ENCODE measurements around the gene IQCN.

IQCN gene

DNA sequence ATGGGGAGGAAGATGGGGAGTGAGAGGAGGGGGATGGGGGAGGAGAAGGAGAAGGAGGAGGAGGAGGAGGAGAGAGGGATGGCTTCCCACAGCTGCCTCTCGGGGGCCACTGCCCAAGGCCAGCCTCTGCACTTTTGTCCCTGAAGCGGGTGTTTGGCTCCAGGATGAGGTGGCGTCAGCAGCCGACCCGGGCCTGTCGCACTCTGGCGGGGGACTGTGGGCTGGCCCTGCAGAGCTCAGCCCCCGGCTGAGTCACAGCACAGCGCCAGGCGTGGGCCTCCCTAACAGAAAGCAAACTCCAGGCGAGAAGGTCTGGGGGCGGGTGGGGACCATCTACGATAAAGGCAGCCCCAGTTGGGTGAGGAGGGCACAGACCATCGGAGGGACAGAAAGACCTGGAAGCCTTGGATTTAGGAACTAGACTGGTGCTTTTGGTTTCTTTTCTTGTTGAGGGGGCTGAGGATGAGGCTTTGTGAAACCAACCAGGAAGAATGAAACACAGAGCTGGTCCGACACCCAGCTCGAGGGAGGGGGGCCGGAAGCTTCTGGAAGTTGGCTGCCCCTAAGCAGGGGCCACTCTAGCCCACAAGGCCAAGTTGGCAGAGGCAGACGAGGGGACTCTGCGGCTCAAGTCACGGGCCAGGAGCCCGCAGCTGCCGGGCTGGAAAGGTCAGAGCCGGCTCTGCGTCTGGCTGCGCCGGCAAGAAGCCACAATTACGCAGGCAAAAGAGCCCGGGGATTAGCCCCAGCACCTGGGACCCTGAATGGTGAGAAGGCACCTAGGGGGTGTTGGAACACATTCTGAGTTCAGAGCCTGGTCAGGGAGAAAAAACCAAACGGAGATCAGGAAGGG, 30.4 kb upstream of the IQCN start:
- DNase-seq: peak; percentile 91

GRCh38 chr19:18304208-18304457, 29.9 kb upstream of the IQCN start:
- DNase-seq: no peak

GRCh38 chr19:18301718-18302111, 27.5 kb upstream of the IQCN start:
- no peak for DNase-seq

DNA sequence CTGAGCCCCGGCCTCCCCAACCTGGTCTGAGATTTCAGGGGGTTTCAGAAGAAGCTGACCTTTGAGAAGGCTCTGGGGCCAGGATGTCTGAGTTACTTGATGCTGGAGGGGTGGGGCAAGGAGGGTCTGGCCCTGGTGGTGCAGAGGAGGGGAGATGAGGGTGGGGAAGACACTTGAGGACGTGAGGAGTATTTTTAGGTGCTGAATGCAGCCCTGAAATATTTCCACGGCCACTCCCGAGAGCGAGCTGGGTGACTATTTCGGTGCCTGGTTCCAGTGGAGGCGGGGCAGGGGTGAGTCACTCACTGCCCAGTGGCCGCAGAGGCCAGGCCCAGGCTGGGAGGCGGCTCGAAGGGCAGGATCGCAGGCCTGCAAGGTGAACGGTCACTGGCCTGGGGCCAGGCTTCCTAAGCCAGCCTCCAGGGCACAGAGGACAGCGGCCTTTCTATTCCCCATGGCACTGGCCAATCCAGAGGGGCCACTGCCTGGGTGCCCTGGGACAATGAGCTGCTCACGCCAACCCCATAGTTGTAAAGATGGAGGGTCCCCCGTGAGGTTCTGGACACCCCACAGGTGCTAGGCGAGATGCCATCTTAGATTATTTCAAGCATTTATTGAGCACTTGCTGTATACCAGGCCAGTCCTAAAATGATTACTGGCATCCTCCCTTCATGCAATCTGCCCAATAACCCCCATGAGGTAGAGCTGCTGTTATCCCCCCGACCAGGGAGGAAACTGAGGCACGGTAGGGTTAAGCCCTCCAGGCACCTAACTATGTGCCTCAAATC, 26.9 kb upstream of the IQCN start:
- DNase-seq: peak; percentile 76

DNA sequence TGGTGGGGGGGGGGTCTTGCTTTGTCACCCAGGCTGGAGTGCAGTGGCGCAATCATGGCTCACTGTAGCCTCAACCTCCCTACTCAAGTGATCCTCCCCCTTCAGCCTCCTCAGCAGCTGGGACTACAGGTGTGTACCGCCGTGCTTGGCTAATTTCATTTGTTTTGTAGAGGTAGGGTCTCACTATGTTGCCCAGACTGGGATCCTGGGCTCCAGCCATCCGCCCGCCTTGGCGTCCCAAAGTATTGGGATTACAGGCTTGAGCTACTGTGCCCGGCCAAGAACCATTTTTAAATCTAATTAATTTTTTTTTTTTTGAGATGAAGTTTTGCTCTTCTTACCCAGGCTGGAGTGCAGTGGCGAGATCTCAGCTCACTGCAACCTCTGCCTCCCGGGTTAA, 25.4 kb upstream of the IQCN start:
- no peak for DNase-seq

- DNase-seq: peak; percentile 13
Measured at GRCh38 chr19:18298601-18299000, 24.3 kb upstream of the IQCN start.

DNA sequence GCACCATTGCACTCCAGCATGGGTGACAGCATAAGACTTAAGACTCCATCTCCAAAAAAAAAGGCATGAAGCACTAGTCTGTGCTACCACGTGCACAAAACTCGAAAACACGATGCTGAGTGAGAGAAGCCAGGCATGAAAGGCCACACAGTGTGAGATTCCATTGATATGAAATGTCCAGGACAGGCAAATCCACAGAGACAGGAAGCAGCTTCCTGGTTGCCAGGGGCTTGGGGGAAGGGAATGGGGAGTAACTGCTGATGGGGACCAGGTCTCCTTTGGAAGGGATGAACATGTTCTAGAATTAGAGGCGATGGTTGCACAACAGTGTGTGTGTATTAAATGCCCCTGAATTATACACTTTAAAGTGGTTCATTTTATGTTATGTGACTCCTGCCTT, 23.1 kb upstream of the IQCN start:
- DNase-seq: peak; percentile 15

DNA sequence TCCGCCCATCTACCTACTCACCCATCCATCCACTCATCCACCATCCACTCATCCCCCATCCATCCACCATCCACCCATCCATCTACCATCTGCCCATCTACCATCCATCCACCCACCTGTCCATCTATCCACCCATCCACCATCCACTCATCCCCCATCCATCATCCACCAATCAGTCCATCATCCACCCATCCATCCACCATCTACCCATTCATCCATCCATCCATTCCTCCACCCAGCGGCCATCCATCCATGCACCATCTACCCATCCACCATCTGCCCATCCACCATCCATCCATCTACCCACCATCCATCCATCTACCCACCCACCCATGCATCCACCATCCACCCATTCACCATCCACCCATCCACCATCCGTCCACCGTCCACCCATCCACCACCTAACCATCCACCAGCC, 20.8 kb upstream of the IQCN start:
- DNase-seq: no peak

GRCh38 chr19:18294467-18294864, 20.2 kb upstream of the IQCN start:
- peak; percentile 44 for DNase-seq

- peak; percentile 27 for DNase-seq
Measured at GRCh38 chr19:18293642-18294466, 19.6 kb upstream of the IQCN start.

DNA sequence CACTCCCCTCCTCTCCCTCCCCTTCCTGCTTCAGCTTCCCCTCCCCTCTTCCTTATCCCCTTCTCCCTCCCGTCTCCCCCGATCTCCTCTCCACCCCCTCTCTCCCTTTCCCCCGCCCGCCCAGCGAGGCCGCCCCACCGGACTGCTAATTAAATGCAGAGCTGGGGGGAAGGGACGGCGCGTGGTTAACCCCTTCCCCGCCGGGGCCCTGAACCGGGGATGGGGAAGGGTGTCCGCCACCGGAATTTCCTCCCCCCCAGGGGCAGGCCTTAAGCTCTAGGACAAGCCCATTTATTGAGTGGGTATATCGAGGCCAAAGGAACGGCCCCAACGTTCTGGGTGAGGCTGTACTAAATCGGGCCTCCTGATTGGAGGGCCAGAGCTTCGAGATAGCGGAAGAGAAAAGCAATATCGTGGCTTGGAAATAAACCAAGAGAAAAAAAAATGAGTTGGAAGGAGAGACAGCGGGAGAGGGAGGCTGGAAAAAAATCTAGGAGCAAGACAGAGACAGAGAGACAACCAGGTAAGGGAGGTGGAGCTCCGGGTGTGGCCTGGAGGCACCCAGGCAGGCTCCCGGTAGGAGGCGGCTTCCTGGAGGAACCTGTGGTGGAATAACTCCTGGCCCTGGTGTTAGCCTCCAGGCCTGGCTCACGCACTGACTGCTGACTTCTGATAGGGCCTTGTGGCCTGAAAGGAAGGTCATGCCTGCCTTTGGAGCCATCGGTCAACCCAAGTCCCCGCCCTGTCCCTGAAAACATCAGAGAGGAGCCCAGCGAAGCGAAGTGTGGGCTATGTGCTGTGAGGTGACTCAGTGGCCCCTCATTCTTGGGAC, 18.8 kb upstream of the IQCN start:
- DNase-seq: peak; percentile 92

DNA sequence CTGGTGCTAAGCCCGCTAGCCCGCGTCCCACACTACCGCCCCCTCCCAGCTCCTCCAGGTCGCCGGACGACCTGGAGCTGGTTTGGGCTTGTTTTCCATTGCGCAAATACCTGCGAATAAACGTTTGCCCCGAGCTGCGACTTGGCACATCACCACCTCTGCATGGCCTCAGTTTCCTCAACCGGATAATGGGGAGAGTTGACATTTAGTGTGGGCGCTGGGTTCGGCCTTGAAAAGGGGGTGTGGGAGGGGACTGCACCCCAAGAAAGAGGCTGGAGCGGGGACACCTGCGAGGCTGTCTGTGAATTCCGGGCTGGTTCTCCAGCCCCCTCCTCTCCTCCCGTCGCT, 18.2 kb upstream of the IQCN start:
- no peak for DNase-seq

DNA sequence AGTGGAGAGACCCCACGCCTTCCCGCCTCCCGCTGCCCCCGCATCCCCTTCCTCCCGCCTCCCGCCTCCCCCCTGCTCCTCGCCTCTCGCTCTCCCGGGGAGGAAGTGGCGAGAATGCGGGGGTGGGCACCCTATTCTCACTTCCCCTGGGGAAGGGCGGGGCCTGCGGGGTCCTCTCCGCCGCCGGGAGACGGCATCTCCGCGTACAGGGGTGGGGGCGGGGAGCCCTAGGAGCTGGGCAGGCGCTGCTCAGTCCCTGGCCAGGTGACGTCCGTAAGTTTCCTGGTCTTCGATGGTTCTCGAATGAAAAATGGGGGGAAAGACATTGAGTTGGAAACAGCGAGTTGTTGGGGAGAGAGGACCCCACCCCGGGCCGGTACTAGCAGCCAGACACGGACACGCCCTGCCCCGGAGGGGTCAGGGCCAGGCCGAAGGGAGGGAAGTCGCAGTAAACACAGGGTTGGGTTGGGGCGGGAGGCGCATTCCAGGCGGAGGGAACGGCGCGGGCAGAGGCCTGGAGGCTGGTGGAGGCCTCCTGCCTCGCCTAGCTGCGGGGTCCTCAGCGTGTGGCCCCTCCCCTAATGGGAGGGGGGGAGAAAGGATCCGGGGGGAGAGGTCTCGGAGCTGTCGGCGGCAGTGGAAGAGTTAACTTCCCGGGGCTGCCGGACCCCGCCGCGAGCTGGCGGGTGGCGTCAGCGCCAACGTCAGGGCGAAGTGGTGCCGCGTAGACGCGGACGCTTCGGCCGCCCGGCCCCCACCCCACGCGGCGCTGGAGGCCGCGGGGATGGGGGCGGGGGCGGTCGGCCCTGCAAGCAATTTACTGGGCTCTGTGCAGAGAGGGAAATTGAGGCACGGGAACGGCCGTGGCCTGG, 17.6 kb upstream of the IQCN start:
- peak; percentile 91 for DNase-seq

DNA sequence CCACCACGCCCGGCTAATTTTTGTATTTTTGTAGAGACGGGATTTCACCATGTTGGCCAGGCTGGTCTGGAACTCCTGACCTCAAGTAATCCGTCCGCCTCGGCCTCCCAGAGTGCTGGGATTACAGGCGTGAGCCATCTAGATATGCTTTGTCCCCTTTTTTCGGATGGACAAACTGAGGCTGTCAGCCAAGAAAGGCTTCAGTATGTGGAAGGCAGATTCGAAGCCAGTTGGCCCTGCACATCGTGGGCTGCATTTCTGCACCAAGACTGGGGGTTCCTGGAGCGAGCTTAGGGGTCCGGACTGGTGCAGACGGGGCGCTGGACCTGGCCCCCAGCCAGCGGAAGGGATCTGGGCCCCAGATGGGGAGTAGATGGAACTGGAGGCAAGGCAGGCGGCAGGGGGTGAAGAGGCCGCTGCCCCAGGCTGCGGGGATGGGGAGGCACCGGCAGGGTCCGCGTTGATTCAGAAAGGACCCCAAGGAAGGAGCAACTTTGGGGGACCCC, 16.8 kb upstream of the IQCN start:
- DNase-seq: no peak

- DNase-seq: peak; percentile 74
Measured at GRCh38 chr19:18290302-18291018, 16.2 kb upstream of the IQCN start.

DNA sequence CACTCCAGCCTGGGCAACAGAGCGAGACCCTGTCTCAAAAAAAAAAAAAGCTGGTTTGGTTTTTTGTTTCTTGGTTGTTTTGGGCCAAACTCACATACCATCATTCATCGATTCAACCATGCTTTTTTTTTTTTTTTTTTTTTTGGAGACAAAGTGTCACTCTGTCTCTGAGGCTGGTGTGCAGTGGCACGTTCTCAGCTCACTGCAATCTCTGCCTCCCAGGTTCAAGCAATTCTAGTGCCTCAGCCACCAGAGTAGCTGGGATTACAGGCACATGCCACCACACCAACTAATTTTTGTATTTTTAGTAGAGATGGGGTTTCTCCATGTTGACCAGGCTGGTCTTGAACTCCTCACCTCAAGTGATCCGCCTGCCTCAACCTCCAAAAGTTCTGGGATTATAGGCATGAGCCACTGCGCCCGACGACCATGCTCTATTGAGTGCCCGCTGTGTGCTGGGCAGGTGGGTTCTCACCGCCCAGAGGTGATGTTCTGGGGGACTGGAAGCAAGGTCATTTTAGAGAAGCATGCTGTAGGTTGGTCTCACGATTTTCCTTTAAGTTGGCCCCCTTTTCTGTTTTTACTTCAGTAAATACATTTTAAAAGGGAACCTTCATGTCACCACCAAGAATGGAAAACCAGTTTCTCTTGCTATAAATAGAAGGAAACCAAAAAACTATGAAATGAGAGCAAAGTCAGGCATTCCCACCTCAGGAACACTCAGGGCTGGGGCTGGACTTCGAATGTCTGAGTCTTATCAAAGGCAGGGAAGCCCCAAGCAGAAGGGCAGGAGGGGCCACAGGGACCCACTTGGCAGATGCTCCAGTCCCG, 15.4 kb upstream of the IQCN start:
- no peak for DNase-seq

DNA sequence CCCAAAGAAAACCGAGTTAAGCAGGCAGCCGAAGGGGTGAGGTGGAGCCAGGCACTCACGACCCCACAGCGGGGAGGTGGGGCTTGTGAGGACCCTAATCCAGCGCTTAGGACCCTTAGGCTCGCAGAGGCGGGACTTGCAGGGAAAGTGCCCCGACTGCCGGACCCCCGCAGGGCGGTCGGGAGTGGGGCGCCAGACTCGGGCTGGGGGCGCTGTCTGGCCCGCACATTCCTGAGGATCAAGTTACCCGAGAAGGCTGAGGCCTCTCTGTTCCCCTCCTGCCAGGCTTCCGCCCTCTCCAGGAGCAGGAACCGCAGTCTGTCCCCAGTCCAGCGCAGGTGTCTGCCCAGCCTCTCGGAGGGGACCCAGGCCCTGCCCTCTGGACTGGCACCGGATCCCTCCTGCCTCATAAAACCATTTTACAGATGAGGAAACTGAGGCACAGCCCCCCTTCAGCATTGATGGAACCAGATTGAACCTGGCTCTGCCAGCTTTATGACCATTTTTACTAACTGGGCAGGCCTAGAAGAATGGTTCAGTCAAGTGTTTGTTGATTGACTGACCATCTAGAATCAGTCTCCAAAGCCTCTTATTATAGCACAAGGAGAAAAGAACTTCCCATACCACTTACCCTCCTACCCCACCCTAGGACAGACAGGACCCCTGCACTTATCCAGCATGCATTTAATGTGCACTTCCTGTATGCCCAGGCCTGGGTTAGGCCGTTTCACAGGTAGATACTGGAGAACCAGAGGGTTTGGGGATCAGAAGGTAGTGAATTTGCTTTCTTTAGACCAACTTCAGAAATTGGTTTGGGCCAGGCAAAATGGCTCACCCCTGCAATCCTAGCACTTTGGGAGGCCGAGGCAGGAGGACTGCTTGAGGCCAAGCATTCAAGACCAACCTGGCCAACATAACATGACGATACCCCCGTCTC, 13.9 kb upstream of the IQCN start:
- DNase-seq: peak; percentile 55

GRCh38 chr19:18286973-18287635, 12.9 kb upstream of the IQCN start:
- no peak for DNase-seq

All from femur (tissue), 1 donor.